HG02588 (cell line): Measurements from ENCODE around the gene DIPK1A.

Experiments
- ATAC-seq: cut with Tn5 transposase; IDR thresholded peaks from one replicate; pipeline ENCODE4 v1.9.1; 2021; ENCODE audit warnings: mild to moderate bottlenecking, moderate library complexity; ENCODE audit not compliant: unreplicated experiment

Gene DIPK1A

GRCh38 chr1:92961131-92961895 lies at the start of gene DIPK1A:
DIPK1A (minus strand) TSS chr1:92961462; CDS start chr1:92961429, 33 bp downstream.
- peak; percentile 40 for ATAC-seq

- no peak for ATAC-seq
Measured at GRCh38 chr1:93007941-93008577, 46.8 kb upstream of the DIPK1A start.

DNA sequence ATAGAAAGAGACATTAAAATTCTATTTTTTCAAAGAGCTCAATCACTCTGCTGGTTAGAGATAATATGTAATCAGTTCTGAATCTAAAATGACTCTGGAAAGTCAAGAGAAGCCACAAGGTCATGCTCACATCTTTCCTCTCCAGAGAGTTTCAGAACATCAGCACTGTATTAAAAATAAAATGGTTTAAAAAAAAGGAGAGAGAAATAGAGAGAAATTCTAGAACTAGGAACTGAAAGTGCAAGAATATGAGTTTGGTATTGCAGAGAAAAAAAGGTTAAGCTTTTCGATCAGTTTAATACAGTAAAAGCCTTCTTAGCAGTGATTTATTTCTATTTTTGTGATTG lies 44.0 kb upstream of the DIPK1A start:
- no peak for ATAC-seq

DNA sequence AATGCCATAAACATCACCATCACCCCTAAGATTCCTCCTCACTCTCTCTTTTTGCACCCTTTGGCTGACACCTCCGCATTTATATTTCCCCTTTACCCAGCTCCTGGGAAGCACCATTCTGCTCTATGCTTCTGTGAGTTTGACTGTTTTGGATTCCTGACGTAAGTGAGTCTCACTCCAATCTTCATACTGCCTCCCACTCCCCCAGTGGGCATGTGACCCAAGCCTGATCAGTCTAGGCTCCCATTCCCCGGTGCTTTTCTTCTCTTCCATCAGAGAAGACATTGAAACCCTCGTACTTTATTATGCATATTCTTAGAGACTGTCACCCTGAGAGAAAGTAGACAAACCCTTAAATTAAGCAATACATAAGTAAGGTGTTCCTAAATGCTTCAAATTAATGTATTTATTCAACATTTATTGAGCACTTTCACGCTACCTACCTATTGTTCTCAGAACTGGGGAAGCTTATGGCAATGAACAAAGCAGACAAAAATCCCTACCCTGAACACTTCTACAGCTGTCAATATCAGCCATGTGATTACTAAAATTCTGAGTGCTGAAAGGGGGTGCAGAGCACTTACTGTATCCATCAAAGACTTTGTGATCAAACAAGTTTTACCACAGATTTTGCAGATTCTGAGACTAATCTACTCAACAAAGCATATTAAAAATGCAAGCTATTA lies 43.4 kb upstream of the DIPK1A start:
- no peak for ATAC-seq

GRCh38 chr1:93003981-93004380 lies 42.7 kb upstream of the DIPK1A start:
- ATAC-seq, result no peak

GRCh38 chr1:93002781-93003180 lies 41.5 kb upstream of the DIPK1A start:
- no peak for ATAC-seq

- ATAC-seq, result no peak
Measured at GRCh38 chr1:93001893-93002292, 40.6 kb upstream of the DIPK1A start.

- no peak for ATAC-seq
Measured at GRCh38 chr1:93000751-93001175, 39.5 kb upstream of the DIPK1A start.

DNA sequence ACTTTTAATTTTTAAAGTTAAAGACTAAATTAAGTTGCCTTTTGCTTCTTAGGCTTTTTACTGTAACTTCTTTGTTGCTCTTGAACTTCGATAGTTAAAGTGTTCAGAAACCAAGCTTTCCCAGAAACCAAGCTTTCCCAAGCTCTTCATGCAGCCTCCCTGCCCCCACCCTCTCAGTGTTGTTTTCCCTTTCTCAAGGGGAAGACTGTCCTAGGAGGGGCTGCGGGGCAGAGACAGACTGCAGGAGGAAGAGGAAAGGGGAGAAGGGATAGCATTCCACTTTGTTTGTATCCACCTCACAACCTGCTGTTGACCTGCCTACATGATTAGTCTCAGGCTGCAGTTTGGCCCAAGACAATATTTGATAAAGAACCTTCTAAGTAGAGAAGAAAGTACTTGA lies 39.0 kb upstream of the DIPK1A start:
- ATAC-seq, result no peak

- ATAC-seq, result no peak
Measured at GRCh38 chr1:92998821-92999220, 37.6 kb upstream of the DIPK1A start.

GRCh38 chr1:92995441-92996430 lies 34.5 kb upstream of the DIPK1A start:
- no peak for ATAC-seq

DNA sequence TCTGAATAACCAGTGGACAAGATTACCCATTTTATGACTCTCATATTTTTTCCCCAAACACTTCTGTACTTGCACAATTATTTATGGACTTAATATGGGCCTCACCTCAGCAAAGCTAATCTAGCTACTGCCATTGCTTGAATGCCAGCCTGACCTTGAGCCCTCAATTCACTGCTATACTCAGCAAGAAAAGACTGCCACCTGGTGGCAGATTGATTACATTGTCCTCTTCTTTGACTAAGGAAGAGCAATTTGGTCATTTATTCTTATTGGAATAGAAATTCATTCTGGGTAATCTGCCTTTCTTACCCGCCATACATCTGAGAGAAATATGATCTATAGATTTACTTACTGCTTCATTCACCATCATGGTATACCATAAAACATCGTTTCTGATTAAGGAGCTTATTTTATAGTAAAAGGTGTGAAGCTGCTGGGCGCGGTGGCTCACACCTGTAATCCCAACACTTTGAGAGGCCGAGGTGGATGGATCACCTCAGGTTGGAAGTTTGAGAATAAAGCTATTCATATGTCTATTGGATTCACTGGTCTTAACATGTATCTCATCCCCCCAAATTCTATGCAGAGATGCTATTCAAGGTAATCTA lies 32.9 kb upstream of the DIPK1A start:
- peak; percentile 74 for ATAC-seq

DNA sequence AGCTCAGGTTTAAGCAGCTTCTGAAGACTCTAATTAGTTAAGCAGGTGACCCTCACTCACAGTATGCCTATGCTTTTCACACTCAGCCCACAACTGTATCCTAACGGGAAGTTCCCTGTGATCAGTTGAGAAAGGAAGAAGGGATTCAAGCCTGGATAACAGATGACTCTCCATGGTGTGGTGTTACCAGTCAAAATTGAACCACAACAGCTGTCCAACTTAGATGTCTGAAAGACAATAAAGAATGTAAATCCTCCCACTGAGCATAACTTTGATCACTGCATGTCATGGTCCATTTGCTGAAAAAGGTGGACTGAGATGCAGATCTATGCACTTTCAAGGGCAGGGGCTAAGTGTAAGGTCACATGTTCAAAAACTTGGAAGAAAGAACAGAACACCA lies 32.3 kb upstream of the DIPK1A start:
- no peak for ATAC-seq

GRCh38 chr1:92992877-92993276 lies 31.6 kb upstream of the DIPK1A start:
- ATAC-seq, result no peak

- no peak for ATAC-seq
Measured at GRCh38 chr1:92992054-92992453, 30.8 kb upstream of the DIPK1A start.

DNA sequence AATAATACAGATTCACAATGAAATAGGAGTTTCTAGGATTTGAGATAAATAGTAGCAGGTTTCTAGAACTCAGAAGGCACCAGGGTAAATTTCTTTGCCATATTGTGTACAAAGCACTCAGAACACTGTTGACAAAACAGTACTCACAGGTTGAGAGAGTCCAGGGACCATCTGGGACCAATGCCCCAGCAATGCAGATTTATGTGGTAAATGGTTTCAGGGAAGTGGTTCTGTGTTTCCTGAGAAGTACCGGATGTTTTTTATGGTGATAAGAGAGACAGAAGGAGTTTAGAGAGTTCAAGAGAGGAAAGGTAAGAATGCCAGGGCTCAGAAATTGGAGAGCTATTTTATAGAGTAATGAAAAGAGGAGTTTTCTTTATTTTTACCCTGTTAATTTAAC lies 29.6 kb upstream of the DIPK1A start:
- ATAC-seq, result no peak

GRCh38 chr1:92989936-92990583 lies 28.8 kb upstream of the DIPK1A start:
- ATAC-seq, result no peak

GRCh38 chr1:92989253-92989652 lies 28.0 kb upstream of the DIPK1A start:
- no peak for ATAC-seq

DNA sequence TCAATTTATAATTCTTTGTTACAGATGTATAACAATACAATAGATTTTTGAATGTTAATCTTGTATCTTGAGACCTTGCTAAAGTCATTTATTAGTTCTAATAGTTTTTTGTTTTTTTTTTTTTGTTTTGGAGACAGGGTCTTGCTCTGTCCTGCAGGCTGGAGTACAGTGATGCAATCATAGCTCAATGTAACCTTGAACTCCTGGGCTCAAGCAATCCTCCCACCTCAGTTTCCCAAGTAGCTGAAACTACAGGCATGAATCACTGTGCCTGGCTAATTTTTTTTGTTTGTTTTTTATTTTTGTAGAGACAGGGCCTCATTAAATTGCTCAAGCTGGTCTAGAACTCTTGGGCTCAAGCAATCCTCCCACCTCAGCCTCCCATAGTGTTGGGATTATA lies 26.2 kb upstream of the DIPK1A start:
- no peak for ATAC-seq

DNA sequence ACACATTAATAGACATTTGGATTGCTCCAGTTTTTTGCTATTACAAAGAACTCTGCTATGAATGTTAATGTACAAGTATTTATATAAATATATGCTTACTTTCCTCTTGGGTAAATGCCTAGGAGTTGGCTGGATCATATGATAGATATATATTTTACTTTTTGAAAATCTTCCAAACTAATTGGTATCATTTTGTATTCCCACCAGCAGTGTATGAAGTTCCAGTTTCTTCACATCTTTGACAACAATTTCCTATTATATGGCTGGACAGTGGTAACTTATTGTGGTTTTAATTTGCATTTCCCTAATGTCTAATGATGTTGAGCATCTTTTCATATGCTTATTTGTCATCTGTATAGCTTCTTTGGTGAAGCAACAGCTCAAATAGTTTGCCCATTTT lies 23.8 kb upstream of the DIPK1A start:
- ATAC-seq, result no peak
